ENCODE data around the gene ANXA4.

The ANXA4 gene

DNA sequence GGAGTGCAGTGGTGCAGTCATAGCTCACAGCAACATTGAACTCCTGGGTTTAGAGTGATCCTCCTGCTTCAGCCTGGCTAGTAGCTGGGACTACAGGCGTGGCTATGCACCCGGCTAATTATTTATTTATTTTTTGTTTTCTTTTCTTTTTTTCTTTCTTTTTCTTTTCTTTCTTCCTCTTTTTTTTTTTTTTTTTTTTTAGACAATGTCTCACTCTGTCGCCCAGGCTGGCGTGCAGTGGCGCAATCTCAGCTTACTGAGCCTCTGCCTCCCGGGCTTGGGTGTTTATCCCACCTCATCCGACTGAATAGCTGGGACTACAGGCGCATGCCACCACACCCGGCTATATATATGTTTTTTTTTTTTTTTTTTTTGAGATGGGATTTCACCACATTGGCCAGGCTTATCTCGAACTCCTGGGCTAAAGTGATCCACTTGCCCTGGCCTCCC lies 1.4 kb upstream of the ANXA4 start:
- no peak for TF ChIP-seq FOXM1 (IDR thresholded peaks at IDR 0.05; ENCODE audit: borderline replicate concordance, low read depth)
- TF ChIP-seq EGR1 (IDR thresholded peaks at IDR 0.05) = no peak
- TF ChIP-seq, protein P1, sequence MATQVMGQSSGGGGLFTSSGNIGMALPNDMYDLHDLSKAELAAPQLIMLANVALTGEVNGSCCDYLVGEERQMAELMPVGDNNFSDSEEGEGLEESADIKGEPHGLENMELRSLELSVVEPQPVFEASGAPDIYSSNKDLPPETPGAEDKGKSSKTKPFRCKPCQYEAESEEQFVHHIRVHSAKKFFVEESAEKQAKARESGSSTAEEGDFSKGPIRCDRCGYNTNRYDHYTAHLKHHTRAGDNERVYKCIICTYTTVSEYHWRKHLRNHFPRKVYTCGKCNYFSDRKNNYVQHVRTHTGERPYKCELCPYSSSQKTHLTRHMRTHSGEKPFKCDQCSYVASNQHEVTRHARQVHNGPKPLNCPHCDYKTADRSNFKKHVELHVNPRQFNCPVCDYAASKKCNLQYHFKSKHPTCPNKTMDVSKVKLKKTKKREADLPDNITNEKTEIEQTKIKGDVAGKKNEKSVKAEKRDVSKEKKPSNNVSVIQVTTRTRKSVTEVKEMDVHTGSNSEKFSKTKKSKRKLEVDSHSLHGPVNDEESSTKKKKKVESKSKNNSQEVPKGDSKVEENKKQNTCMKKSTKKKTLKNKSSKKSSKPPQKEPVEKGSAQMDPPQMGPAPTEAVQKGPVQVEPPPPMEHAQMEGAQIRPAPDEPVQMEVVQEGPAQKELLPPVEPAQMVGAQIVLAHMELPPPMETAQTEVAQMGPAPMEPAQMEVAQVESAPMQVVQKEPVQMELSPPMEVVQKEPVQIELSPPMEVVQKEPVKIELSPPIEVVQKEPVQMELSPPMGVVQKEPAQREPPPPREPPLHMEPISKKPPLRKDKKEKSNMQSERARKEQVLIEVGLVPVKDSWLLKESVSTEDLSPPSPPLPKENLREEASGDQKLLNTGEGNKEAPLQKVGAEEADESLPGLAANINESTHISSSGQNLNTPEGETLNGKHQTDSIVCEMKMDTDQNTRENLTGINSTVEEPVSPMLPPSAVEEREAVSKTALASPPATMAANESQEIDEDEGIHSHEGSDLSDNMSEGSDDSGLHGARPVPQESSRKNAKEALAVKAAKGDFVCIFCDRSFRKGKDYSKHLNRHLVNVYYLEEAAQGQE (IDR thresholded peaks at IDR 0.05; ENCODE audit: low read depth) = no peak
- TF ChIP-seq CREB1 (IDR thresholded peaks at IDR 0.05; ENCODE audit: low read depth) = no peak
- no peak for TF ChIP-seq RAD21 (IDR thresholded peaks at IDR 0.05; ENCODE audit: low read depth)
- TF ChIP-seq, protein P2, sequence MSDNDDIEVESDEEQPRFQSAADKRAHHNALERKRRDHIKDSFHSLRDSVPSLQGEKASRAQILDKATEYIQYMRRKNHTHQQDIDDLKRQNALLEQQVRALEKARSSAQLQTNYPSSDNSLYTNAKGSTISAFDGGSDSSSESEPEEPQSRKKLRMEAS (IDR thresholded peaks at IDR 0.05) = no peak
- no peak for TF ChIP-seq CEBPB (IDR thresholded peaks at IDR 0.05)
- TF ChIP-seq YY1 (IDR thresholded peaks at IDR 0.05; ENCODE audit: low read depth) = no peak
- TF ChIP-seq, protein P3, sequence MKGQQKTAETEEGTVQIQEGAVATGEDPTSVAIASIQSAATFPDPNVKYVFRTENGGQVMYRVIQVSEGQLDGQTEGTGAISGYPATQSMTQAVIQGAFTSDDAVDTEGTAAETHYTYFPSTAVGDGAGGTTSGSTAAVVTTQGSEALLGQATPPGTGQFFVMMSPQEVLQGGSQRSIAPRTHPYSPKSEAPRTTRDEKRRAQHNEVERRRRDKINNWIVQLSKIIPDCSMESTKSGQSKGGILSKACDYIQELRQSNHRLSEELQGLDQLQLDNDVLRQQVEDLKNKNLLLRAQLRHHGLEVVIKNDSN (IDR thresholded peaks at IDR 0.05) = no peak
- TF ChIP-seq NFIC (IDR thresholded peaks at IDR 0.05) = no peak
- no peak for TF ChIP-seq TAF1 (IDR thresholded peaks at IDR 0.05; ENCODE audit: low read depth)
- no peak for TF ChIP-seq ZBTB7A (IDR thresholded peaks at IDR 0.05; ENCODE audit: low read depth)
- TF ChIP-seq TCF12 (IDR thresholded peaks at IDR 0.05; ENCODE audit: low read depth) = no peak
- no peak for TF ChIP-seq EP300 (IDR thresholded peaks at IDR 0.05; ENCODE audit: borderline replicate concordance)
- TF ChIP-seq TEAD4 (IDR thresholded peaks at IDR 0.05) = no peak

DNA sequence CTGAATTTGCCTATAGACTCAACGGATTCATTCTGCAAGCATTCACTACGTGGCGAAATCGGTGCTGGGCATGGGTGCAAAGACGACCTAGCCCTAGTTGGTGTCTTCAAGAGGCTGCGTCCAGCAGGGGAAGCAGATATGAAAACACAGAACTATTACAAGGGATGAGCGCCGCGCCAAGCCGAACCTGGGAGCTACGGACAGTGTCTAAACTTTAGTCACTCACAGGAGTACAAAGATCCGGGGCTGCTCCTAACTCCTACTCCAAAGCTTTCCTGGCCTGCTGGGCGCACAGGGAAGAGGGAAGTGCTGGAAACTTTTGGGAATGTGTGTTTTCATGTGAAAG lies 732 bp upstream of the ANXA4 start:
- TF ChIP-seq CREB1 (IDR thresholded peaks at IDR 0.05; ENCODE audit: low read depth) (no peak), TCF12 (IDR thresholded peaks at IDR 0.05; ENCODE audit: low read depth) (no peak)

DNA sequence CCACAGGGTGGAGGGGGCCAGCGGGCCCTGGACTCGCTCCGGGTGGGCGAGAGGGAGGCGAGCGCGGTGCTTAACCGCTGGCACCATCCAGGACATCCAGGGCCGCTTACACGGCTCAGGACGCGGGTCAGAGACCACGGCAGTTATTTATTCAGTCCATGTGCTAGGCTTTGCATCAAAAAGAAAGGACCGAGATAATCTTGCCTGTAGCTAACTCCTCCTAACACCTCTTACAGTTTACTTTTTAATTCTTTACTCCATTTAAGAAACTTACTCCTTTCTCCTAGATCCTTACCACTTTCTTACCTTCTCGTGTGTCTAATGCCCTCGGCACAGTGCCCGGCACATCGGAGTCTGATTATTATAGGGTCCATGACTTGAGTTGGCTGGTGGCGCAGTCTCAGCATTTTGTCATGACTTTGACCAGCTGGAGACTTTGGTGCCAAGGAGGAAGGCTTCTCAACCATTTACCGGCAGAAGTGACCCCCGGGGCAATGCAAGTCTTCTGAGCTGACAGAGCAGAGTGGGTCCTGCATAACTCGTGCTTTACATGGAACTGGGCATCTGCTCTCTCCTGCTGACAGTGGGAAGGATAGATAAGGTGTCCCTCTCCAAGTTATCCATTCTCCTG lies 503 bp downstream of the ANXA4 start:
- TF ChIP-seq, protein P1 (IDR thresholded peaks at IDR 0.05; ENCODE audit: low read depth) = no peak
- TF ChIP-seq ZBTB7A (IDR thresholded peaks at IDR 0.05; ENCODE audit: low read depth) (no peak), RAD21 (IDR thresholded peaks at IDR 0.05; ENCODE audit: low read depth) (no peak), TEAD4 (IDR thresholded peaks at IDR 0.05) (no peak), TCF12 (IDR thresholded peaks at IDR 0.05; ENCODE audit: low read depth) (no peak), YY1 (IDR thresholded peaks at IDR 0.05; ENCODE audit: low read depth) (no peak), EP300 (IDR thresholded peaks at IDR 0.05; ENCODE audit: borderline replicate concordance) (no peak), TAF1 (IDR thresholded peaks at IDR 0.05; ENCODE audit: low read depth) (no peak), CEBPB (IDR thresholded peaks at IDR 0.05) (no peak), CREB1 (IDR thresholded peaks at IDR 0.05; ENCODE audit: low read depth) (no peak), FOXM1 (IDR thresholded peaks at IDR 0.05; ENCODE audit: borderline replicate concordance, low read depth) (no peak), EGR1 (IDR thresholded peaks at IDR 0.05) (no peak), NFIC (IDR thresholded peaks at IDR 0.05) (no peak)
- TF ChIP-seq, protein P3 (IDR thresholded peaks at IDR 0.05) = no peak
- TF ChIP-seq, protein P2 (IDR thresholded peaks at IDR 0.05) = no peak

DNA sequence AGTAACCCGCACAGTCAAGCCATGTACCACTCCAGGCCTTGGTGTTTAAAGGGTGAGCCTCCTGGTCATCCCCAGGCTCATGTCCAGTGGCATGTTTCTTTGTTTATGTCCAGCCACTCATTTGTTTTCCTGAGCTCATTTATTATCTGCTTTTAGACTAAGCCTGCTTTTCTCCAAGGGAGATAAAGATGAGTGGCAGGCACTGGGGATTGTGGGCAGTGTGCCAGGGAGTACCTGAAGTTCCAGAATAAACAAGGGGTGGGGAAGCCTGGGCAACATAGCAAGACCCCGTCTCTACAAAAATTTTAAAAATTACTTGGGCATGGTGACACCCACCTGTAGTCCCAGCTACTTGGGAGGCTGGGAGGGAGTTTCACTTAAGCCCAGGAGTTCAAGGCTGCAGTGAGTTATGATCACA lies 1.9 kb downstream of the ANXA4 start:
- no peak for TF ChIP-seq RAD21 (IDR thresholded peaks at IDR 0.05; ENCODE audit: low read depth)
- no peak for TF ChIP-seq CEBPB (IDR thresholded peaks at IDR 0.05)
- TF ChIP-seq TCF12 (IDR thresholded peaks at IDR 0.05; ENCODE audit: low read depth) = no peak
- TF ChIP-seq, protein P2 (IDR thresholded peaks at IDR 0.05) = no peak
- TF ChIP-seq TAF1 (IDR thresholded peaks at IDR 0.05; ENCODE audit: low read depth) = no peak
- no peak for TF ChIP-seq ZBTB7A (IDR thresholded peaks at IDR 0.05; ENCODE audit: low read depth)

DNA sequence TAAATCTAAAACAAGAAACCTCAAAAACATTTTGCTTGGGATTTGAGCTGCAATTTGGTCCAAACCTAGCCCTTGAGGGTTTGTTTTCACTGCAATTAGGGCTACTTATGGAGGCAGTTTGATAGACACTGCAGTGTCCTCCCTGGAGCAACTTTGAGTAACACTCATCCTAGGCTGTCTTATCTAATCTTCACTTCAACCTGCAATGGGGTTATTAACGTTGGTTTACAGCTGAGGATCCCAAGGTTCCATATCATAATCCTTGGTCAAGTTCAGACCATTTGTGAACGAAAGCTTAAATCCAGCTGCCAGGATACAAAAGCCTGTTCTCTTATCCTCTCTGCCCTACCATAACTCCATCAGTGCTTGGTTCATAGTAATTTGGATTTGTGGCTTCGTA lies 2.5 kb downstream of the ANXA4 start:
- TF ChIP-seq, protein P1 (IDR thresholded peaks at IDR 0.05; ENCODE audit: low read depth) = no peak
- TF ChIP-seq YY1 (IDR thresholded peaks at IDR 0.05; ENCODE audit: low read depth) = no peak
- TF ChIP-seq, protein P2 (IDR thresholded peaks at IDR 0.05) = no peak
- TF ChIP-seq CREB1 (IDR thresholded peaks at IDR 0.05; ENCODE audit: low read depth) = no peak
- no peak for TF ChIP-seq EP300 (IDR thresholded peaks at IDR 0.05; ENCODE audit: borderline replicate concordance)
- TF ChIP-seq TEAD4 (IDR thresholded peaks at IDR 0.05) = no peak
- TF ChIP-seq ZBTB7A (IDR thresholded peaks at IDR 0.05; ENCODE audit: low read depth) = no peak
- TF ChIP-seq TCF12 (IDR thresholded peaks at IDR 0.05; ENCODE audit: low read depth) = no peak
- no peak for TF ChIP-seq EGR1 (IDR thresholded peaks at IDR 0.05)

Measured in Ishikawa (cell line).